A673 (cell line): ENCODE data around the gene FADS6.

Experiments
- EZH2 ChIP-seq: fragments of 200-600 bp; sonication (generic); IDR thresholded peaks from 2 replicates; pipeline ENCODE4 v1.6.1; 2017; ENCODE audit warnings: borderline replicate concordance, low read depth, mild to moderate bottlenecking, mixed read lengths, antibody characterized with exemption, low read length; ENCODE audit not compliant: poor library complexity, severe bottlenecking
- TF ChIP-seq, protein P1 (sequence below): fragments of 300-800, 200-600 bp; sonication (generic); conservative IDR thresholded peaks from 2 replicates; pipeline ENCODE4 v1.5.1; 2017; ENCODE audit warnings: low read depth, mild to moderate bottlenecking, antibody characterized with exemption, low read length, moderate library complexity, mixed read lengths

DNA sequence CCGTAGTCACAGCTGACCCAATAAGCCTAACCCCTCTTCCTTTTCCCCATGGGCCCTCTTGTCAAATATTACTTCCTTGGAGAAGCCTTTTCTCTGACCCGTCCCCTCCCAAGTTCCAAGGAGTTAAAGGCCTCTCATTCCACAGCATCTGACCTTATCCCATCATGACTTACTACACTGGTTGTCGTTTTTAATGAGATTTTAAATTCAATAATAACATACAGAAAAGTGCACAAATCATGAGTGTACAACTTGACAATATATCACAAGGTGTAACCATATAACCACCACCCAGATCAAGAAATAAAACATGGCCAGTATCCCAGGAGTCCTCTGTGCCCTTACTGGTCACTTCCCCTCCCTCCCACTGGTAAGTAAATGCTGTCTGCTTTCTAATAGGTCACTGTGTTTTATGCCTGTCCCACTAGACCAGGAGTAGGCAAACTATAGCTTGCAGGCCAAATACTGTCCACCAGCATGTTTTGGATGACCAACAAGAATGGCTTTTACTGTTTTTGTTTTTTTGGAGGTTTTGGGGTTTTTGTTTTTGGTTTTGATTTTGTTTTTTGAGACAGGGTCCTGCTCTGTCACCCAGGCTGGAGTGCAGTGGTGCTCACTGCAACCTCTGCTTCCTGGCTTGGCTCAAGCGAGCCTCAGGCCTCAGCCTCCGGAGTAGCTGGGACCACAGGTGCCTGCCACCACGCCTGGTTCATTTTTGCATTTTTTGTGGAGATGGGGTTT lies 19.4 kb downstream of the FADS6 start:
- TF ChIP-seq, protein P1, sequence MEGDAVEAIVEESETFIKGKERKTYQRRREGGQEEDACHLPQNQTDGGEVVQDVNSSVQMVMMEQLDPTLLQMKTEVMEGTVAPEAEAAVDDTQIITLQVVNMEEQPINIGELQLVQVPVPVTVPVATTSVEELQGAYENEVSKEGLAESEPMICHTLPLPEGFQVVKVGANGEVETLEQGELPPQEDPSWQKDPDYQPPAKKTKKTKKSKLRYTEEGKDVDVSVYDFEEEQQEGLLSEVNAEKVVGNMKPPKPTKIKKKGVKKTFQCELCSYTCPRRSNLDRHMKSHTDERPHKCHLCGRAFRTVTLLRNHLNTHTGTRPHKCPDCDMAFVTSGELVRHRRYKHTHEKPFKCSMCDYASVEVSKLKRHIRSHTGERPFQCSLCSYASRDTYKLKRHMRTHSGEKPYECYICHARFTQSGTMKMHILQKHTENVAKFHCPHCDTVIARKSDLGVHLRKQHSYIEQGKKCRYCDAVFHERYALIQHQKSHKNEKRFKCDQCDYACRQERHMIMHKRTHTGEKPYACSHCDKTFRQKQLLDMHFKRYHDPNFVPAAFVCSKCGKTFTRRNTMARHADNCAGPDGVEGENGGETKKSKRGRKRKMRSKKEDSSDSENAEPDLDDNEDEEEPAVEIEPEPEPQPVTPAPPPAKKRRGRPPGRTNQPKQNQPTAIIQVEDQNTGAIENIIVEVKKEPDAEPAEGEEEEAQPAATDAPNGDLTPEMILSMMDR: no peak
- no peak for TF ChIP-seq EZH2
